MV-4-11 (cell line): Measurements from ENCODE around the gene SLC9A1.
"Not testable (repeated sequence)": the region's sequence is repeated elsewhere in the genome, so short reads cannot be mapped to it uniquely, and the experiment has no call there.

Experiments
- DNase-seq: peaks from one replicate; lab custom pipeline; 2025; lab: John Stamatoyannopoulos, UW

The SLC9A1 gene

DNA sequence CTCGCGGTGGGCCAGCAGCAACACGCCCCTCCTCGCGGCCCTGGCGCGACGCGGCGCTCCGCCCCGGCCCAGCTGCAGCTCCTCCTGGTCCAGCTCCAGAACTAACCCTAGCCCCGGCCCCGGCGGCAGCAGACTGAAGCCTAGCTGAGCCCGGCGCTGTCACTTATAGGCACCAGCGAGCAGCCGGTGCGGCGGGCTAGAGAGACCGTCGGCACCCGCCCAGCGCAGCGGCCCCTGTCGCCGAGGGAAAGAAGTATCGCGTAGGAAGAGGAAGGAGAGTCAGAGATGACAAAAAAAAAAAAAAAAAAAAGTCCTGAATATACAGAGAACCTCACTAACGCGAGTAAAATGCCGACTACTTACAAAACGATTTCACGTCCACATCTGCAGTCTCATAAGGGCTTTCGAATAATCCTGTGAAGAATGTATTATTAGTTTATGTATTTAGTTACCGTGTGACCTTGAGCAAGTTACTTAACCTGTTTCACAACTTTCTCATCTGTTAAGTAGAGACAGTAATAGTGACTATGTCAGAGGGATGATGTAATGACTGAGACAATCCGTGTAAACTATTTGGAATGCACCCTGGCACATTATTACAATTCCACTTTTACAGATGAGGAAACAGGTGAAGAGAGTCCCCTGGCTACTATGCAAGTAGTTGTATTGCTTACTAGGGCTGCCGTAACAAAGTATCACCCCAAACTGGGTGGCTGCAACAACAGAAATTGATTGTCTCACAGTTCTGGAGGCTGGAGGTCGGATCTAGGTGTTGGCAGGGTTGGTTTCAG is at the start of gene SLC9A1:
SLC9A1 (minus strand) TSS at position 135 of the 791 bp plus-strand sequence. CDS start 791 bp downstream, outside the sequence.
- peak; percentile 87 for DNase-seq

DNA sequence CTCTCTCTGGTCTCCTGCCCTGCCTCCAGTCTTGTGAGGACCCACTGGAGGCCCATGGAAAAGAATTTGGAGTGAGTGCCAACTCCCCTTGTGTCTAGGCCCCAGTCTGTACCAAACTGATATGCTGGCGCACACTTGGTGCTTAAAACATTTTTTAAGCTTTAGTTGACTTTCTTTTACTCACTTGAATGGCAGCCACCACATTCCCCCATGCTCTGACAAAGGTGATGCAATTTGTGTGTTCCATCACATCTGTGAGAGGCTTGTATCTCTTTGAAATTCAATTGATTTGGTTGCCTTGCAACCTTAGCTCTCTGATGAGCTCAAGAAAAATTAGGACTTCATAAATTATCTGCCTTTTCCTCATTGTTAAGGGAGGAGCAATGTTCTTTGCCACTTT is 49.0 kb upstream of the SLC9A1 start:
- DNase-seq, result no peak

DNA sequence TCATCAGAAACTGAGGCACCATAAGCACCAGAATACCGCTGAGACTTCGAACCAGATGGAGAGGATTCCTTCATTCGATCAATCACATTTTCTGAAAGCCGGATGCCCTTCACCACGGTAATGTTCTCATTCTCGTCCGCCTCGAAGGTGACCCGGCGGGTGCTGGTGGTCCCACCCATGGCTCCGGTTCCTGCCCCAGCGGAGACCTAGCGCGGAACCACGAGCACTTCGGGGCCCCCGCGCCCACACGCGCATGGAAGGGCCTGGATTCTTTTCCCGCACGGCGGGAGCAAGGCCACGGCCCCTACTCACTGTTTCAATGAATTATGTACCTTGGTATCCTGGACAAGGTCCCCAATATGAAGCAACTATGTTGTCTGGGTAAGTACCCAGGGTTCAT is 46.4 kb upstream of the SLC9A1 start:
- DNase-seq, result no peak

GRCh38 chr1:27193194-27193593 is 38.3 kb upstream of the SLC9A1 start:
- DNase-seq, result no peak

- peak; percentile 19 for DNase-seq
Observed at GRCh38 chr1:27192039-27192529, 37.2 kb upstream of the SLC9A1 start.

- DNase-seq, result not testable (repeated sequence)
Observed at GRCh38 chr1:27184665-27185064, 29.7 kb upstream of the SLC9A1 start.

- DNase-seq, result no peak
Observed at GRCh38 chr1:27179979-27180378, 25.1 kb upstream of the SLC9A1 start.

- DNase-seq, result no peak
Observed at GRCh38 chr1:27179379-27179778, 24.5 kb upstream of the SLC9A1 start.

DNA sequence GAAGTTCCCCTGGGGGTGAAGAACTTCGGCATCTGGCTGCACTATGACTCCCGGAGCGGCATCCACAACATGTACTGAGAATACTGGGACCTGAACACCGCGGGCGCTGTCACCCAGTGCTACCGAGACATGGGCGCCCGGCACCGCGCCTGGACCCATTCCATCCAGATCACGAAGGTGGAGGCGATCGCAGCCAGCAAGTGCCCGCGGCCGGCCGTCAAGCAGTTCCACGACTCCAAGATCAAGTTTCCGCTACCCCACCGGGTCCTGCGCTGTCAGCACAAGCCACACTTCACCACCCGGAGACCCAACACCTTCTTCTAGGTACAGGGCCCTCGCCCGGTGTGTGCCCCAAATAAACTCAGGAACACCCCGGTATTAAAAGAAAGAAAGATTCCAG is 22.0 kb upstream of the SLC9A1 start:
- no peak for DNase-seq

GRCh38 chr1:27176323-27176722 is 21.4 kb upstream of the SLC9A1 start:
- no peak for DNase-seq

DNA sequence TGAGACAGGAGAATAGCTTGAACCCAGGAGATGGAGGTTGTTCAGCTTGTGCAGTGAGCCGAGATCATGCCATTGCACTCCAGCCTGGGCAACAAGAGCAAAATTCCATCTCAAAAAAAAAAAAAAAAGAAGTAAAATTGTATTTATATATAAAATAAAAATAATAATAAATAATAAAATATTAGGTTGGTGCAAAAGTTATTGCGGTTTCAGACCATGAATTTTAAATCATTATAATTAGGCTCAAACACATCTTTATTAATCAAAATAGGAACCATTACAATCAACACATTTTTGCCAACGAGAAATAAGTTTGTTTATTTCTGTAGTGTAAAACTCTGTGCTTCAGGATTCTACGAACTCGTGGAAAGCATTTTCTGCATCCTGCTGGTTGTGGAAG is 18.1 kb upstream of the SLC9A1 start:
- not testable (repeated sequence) for DNase-seq

DNA sequence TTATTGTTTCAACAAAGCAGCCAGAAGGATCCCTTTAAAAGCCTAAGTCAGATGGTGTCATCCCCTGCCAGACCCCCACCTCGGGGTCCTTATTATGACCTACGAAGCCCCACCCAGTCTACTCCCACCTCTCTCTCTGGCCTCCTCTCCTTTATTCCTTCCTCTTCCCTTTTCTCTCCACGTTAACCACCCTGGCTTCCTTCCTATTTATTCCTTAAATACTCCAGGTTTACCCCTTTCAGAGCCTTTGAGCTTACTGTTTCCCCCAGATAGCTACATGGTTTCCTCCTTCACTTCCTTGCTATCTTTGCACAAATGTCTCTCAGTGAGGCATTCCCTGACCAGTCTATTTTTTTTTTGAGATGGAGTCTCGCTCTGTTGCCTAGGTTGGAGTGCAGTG is 12.0 kb upstream of the SLC9A1 start:
- DNase-seq, result no peak

- DNase-seq, result no peak
Observed at GRCh38 chr1:27166351-27166802, 11.5 kb upstream of the SLC9A1 start.

- DNase-seq, result no peak
Observed at GRCh38 chr1:27163093-27163492, 8.2 kb upstream of the SLC9A1 start.

DNA sequence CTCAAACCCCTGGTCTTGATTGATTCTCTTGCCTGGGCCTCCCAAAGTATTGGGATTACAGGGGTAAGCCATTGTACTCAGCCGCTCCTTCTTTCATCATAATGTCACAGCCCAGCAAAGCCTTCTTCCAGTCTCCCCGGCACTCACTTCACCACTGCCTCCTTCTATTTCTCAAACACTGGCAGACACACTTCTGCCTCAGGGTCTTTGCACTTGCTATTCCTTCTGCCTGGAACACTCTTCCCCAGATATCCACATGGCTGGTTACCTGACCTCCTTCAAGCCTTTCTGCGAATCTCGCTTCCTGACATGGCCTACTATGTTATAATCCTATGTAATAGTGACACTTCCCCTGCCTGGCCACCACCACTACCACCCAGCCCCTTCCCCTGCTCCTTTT is 7.2 kb upstream of the SLC9A1 start:
- no peak for DNase-seq

- peak; percentile 67 for DNase-seq
Observed at GRCh38 chr1:27161594-27161993, 6.7 kb upstream of the SLC9A1 start.

- DNase-seq, result no peak
Observed at GRCh38 chr1:27157194-27157593, 2.3 kb upstream of the SLC9A1 start.

DNA sequence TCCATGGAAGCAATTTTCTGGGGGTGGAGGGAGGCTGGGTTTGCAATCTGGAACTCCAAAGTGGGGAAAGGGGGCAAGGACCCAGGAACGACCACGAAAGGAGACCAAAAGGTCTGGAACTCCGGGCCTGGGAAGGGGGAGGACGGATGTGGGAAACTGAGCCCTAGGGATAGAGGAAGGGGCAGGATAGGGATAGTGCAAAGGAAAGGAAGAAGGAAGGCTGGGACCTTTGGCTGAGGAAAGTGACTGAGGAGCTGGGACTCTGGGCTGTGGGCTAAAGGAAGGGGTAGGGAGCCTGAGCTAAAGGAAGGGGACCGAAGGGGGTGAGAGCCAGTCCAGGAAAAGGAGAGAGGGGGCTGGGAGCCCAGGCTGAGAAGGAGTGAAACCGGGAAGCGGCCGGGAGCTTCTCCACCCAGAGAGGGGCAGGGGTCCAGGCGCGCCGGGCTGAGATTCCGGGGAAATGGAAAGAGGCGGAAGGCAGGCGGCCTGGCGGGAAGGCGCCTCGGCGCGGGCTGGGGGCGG is 395 bp downstream of the SLC9A1 start:
- no peak for DNase-seq

- no peak for DNase-seq
Observed at GRCh38 chr1:27153927-27154358, 982 bp downstream of the SLC9A1 start.

- no peak for DNase-seq
Observed at GRCh38 chr1:27153549-27153886, 1.4 kb downstream of the SLC9A1 start.

GRCh38 chr1:27152829-27153548 is 1.9 kb downstream of the SLC9A1 start:
- DNase-seq, result no peak

DNA sequence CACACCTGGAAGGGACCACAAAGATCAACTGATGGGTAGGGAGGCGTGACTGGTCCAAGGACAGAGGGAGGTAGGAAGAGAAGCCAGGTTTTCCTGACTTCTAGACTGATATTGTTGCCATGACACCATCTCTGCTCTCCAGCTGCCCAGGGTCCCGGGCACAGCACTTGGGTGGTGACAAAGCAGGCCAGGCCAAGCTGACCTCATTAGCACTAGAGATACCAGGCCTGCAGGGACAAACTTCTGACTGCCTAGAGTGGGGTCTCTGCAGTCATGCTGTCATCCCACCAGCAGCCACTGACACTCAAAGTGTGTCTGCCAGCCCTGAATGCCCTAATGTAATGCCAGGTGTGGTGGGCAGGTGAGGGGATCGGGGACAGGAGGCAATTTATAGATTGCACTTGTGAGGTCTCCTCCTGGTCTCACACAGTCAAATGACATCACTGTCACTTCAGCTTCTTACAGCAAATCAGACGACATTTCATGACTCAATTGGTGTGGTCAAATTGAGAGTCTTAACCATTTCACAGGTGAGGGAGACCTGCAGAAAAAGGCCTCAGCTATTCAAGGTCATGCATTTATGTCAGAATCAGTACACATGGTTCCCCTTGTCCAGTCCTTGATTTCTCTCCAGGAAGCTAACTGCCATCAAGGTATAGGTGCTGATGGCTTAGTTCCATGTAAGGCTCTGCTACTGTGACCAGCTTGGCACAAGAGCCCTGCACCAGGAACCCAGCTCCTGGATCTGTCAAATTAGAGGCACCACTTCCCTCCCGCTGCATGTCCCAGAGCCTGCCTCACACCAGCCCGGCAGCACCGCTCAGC is 2.7 kb downstream of the SLC9A1 start:
- no peak for DNase-seq
